ENCODE measurements around the gene SUPT3H.

- TF ChIP-seq CTCF (IDR thresholded peaks at IDR 0.05) (no peak), POLR2A (IDR thresholded peaks at IDR 0.05) (no peak)
Observed at GRCh38 chr6:45175272-45175671, 202.5 kb downstream of the SUPT3H start.

All from right lobe of liver (tissue), 4 donors.